A549 (cell line): Measurements from ENCODE around the gene ZNF654. TPM values are rescaled to one million over a fixed set of nuclear protein-coding genes. Genes with fewer than 3 reads are reported as not detected.

Experiments
- ATAC-seq, 2 experiments: fragments of 200-7000 bp in 1 of 2; fragments of >200 bp in 1 of 2; cut with Nextera tagmentation in 1 of 2; cut with Tn5 transposase in 1 of 2; 3 replicates each; pipeline versions ENCODE4 v1.8.0 to v1.9.1; 2018 to 2020; ENCODE audit warnings: mild to moderate bottlenecking in 1 of 2, moderate library complexity in 1 of 2
- CTCF ChIA-PET: fragments of 300-600 bp; sonication (Branson Sonifier 250); formaldehyde crosslinking; extraction: SDS; loops from one replicate; lab custom pipeline; 2021; ENCODE audit warnings: antibody characterized with exemption, inconsistent platforms; lab: Yijun Ruan, JAX
- POLR2A ChIA-PET: fragments of 350-600 bp; formaldehyde crosslinking; extraction: SDS; loops from one replicate; lab custom pipeline; 2021; ENCODE audit warnings: antibody characterized with exemption, inconsistent platforms; lab: Yijun Ruan, JAX
- DNase-seq, 2 experiments: peaks; one replicate each; pipeline versions ENCODE4 v3.0.0 to v3.0.0-alpha.2; 2011 to 2016; ENCODE audit warnings: low read depth in 1 of 2, low spot score in 1 of 2
- FAIRE-seq: peaks from 2 replicates; lab custom pipeline; 2011; peaks lifted over from hg19 to GRCh38; lab: Jason Lieb, UNC
- H3K27ac ChIP-seq, 2 experiments: fragments of >200 bp; sonication (Bioruptor Twin); formaldehyde crosslinking; 3 replicates each; pipeline ENCODE4 v1.5.1; 2016 to 2017
- H3K4me1 ChIP-seq: fragments of >200 bp; sonication (Bioruptor Twin); formaldehyde crosslinking; 3 replicates; pipeline ENCODE4 v1.6.1; 2016
- H3K4me2 ChIP-seq: fragments of >200 bp; sonication (Bioruptor Twin); formaldehyde crosslinking; 3 replicates; pipeline ENCODE4 v1.6.1; 2016
- H3K4me3 ChIP-seq: fragments of >200 bp; sonication (Bioruptor Twin); formaldehyde crosslinking; 3 replicates; pipeline ENCODE4 v1.5.1; 2016
- H3K9me3 ChIP-seq: fragments of >200 bp; sonication (Bioruptor Twin); formaldehyde crosslinking; 3 replicates; pipeline ENCODE4 v1.6.1; 2016
- BCL3 ChIP-seq: fragments of >200 bp; sonication (Bioruptor Twin); formaldehyde crosslinking; IDR thresholded peaks from 3 replicates; pipeline ENCODE4 v1.6.1; 2016
- CHD2 ChIP-seq: fragments of 150-350 bp; IDR thresholded peaks from 2 replicates; pipeline ENCODE4 v1.6.1; 2014; ENCODE audit warnings: low read length; ENCODE audit not compliant: partially characterized antibody
- EP300 ChIP-seq, 2 experiments: fragments of >200 bp; sonication (Bioruptor Twin); formaldehyde crosslinking; IDR thresholded peaks; 2 replicates in 1 of 2; 3 replicates in 1 of 2; pipeline ENCODE4 v1.6.1; 2016 to 2017
- ESRRA ChIP-seq: fragments of 150-350 bp; IDR thresholded peaks from 2 replicates; pipeline ENCODE4 v1.6.1; 2014; ENCODE audit warnings: mild to moderate bottlenecking, low read length, borderline replicate concordance
- FOSB ChIP-seq: fragments of 250-450 bp; sonication (Bioruptor Pico); IDR thresholded peaks from 2 replicates; pipeline ENCODE4 v1.5.0; 2020; ENCODE audit warnings: mild to moderate bottlenecking, moderate library complexity
- FOSL2 ChIP-seq, 2 experiments: fragments of 450-650 bp in 1 of 2; fragments of >200 bp in 1 of 2; sonication (Bioruptor Twin) in 1 of 2; formaldehyde crosslinking; IDR thresholded peaks; 2 replicates each; pipeline versions ENCODE4 v1.5.0 to v1.6.1; 2016 to 2020; ENCODE audit warnings: mild to moderate bottlenecking in 1 of 2, moderate library complexity in 1 of 2
- GATA3 ChIP-seq: IDR thresholded peaks from 2 replicates; pipeline ENCODE4 v1.6.1; 2012; ENCODE audit warnings: borderline replicate concordance
- HOXB13 ChIP-seq: fragments of 250-450 bp; sonication (Bioruptor Pico); IDR thresholded peaks from 2 replicates; pipeline ENCODE4 v1.5.0; 2020; ENCODE audit warnings: low read depth, mild to moderate bottlenecking, moderate library complexity
- HOXB5 ChIP-seq: fragments of 250-450 bp; sonication (Bioruptor Pico); IDR thresholded peaks from 2 replicates; pipeline ENCODE4 v1.5.0; 2020; ENCODE audit warnings: mild to moderate bottlenecking, moderate library complexity
- JUN ChIP-seq, 2 experiments: fragments of >200 bp; sonication (Bioruptor Twin); formaldehyde crosslinking; IDR thresholded peaks; 2 replicates in 1 of 2; 3 replicates in 1 of 2; pipeline ENCODE4 v1.6.1; 2016 to 2017
- KDM1A ChIP-seq: fragments of 200-600 bp; sonication (generic); IDR thresholded peaks from 2 replicates; pipeline ENCODE4 v1.6.1; 2016; ENCODE audit warnings: low read depth, mild to moderate bottlenecking
- MYC ChIP-seq: IDR thresholded peaks from 2 replicates; pipeline ENCODE4 v1.6.1; 2012; ENCODE audit warnings: mild to moderate bottlenecking, inconsistent platforms, low read length, improper control_type of control experiment, borderline replicate concordance
- NPAS2 ChIP-seq: fragments of 250-450 bp; sonication (Bioruptor Pico); IDR thresholded peaks from 2 replicates; pipeline ENCODE4 v1.8.0; 2022; ENCODE audit warnings: mild to moderate bottlenecking, moderate library complexity, borderline replicate concordance
- NR3C1 ChIP-seq: fragments of >200 bp; sonication (Bioruptor Twin); formaldehyde crosslinking; IDR thresholded peaks from 3 replicates; pipeline ENCODE4 v1.6.1; 2017
- RARB ChIP-seq: fragments of 250-450 bp; sonication (Bioruptor Pico); IDR thresholded peaks from 2 replicates; pipeline ENCODE4 v1.8.0; 2021; ENCODE audit warnings: mild to moderate bottlenecking, moderate library complexity
- REST ChIP-seq: fragments of 200-600 bp; sonication (generic); IDR thresholded peaks from 2 replicates; pipeline ENCODE4 v1.6.1; 2016; ENCODE audit warnings: antibody characterized with exemption, mild to moderate bottlenecking, moderate library complexity
- RFX5 ChIP-seq: fragments of 450-650 bp; IDR thresholded peaks from 2 replicates; pipeline ENCODE4 v1.7.1; 2014; ENCODE audit warnings: antibody characterized with exemption, mild to moderate bottlenecking, moderate library complexity
- RNF2 ChIP-seq: fragments of 200-600 bp; sonication (generic); IDR thresholded peaks from 2 replicates; pipeline ENCODE4 v1.6.1; 2016; ENCODE audit warnings: low read depth, mild to moderate bottlenecking, antibody characterized with exemption, moderate library complexity, borderline replicate concordance
- SMC3 ChIP-seq: fragments of >200 bp; sonication (Bioruptor Twin); formaldehyde crosslinking; IDR thresholded peaks from 3 replicates; pipeline ENCODE4 v1.6.1; 2018; ENCODE audit warnings: inconsistent platforms
- SREBF2 ChIP-seq: fragments of 450-650 bp; IDR thresholded peaks from 2 replicates; pipeline ENCODE4 v1.6.1; 2014; ENCODE audit warnings: mild to moderate bottlenecking, moderate library complexity
- TFCP2L1 ChIP-seq: fragments of 250-450 bp; sonication (Bioruptor Pico); IDR thresholded peaks from 2 replicates; pipeline ENCODE4 v1.5.0; 2021; ENCODE audit warnings: mild to moderate bottlenecking
- ZC3H11A ChIP-seq: fragments of 450-650 bp; IDR thresholded peaks from 2 replicates; pipeline ENCODE4 v1.6.1; 2014; ENCODE audit warnings: antibody characterized with exemption, mild to moderate bottlenecking
- ZSCAN20 ChIP-seq: fragments of 250-450 bp; sonication (Bioruptor Pico); IDR thresholded peaks from 2 replicates; pipeline ENCODE4 v1.8.0; 2022; ENCODE audit warnings: mild to moderate bottlenecking, moderate library complexity
- WGBS: methylation state at CpG from one replicate; pipeline ENCODE4 v1.1.6; 2017; ENCODE audit errors: missing lambda C conversion rate; 5-methylcytosine and 5-hydroxymethylcytosine counted together
- polyA plus RNA-seq, 4 experiments: library from polyadenylated mRNA; depleted of rRNA in 3 of 4; stranded (reverse); fragments of >200 nt; fragmentation: RNase III in 1 of 4; extraction: RNeasy Plus Mini Kit Qiagen cat#74134 plus additional on column Dnase treatment in 1 of 4; gene quantifications; 2 replicates in 3 of 4; 3 replicates in 1 of 4; pipeline ENCODE4 v1.2.3, GENCODE V29; 2011 to 2017
- TF ChIP-seq, protein P1 (sequence below): IDR thresholded peaks from 2 replicates; pipeline ENCODE4 v1.6.1; 2012
- TF ChIP-seq, protein P2 (sequence below): fragments of >200 bp; sonication (Bioruptor Twin); formaldehyde crosslinking; IDR thresholded peaks from 2 replicates; pipeline ENCODE4 v1.6.1; 2016
- TF ChIP-seq, protein P3 (sequence below): fragments of 150-350 bp; IDR thresholded peaks from 2 replicates; pipeline ENCODE4 v1.6.1; 2014; ENCODE audit warnings: low read depth, mild to moderate bottlenecking, low read length
- TF ChIP-seq, protein P4 (sequence below): fragments of >200 bp; sonication (Bioruptor Twin); formaldehyde crosslinking; IDR thresholded peaks from 3 replicates; pipeline ENCODE4 v1.5.1; 2016

The ZNF654 gene
- polyA plus RNA-seq, 2 of the 4 experiments (the other 2 are of a cell fraction) = 3.2 to 4.4 TPM

DNA sequence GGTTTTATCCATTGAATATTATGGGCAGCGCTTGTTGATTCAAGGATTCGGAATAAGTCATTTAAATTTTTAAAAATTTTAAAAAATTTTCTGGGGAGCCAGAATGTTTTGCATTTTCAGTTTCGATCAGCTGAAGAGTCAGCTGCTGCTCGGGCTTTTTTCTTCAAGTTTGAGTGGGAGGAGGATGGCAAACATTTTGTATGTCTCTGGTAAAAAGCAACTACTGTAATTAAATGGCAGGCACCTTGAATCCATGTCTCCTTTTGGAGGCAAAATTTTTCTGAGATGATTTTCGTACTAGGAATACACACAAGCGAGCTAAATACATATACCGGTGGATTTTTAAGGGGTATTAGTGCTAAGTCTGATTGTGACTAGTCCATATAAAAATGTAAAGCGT is 91.3 kb downstream of the ZNF654 start:
- H3K4me2 ChIP-seq = peak overlapping the region; percentile 81
- H3K27ac ChIP-seq = peak overlapping the region; percentile 91 to 96
- WGBS = under 1% methylated on average over 8 of the region's 8 CpGs
- FAIRE-seq (no peak), ATAC-seq (no peak), DNase-seq (no peak)
- ChIA-PET POLR2A (interaction anchor here (1.8 kb wide), 1 partner anchor 92 kb away, joined by 5 read pairs; the partner anchor contains the start of gene CGGBP1), CTCF (interaction anchor here (0.9 to 1.8 kb wide), 2 partner anchors 37 kb away, joined by 3 to 7 read pairs; no protein-coding TSS in a partner anchor)
- H3K4me1 ChIP-seq = peaks cover 14% of the 10 kb centered on the region; the same call in 2 of the 3 replicates
- TF ChIP-seq HOXB5 (no peak), MYC (no peak), ZSCAN20 (no peak), TFCP2L1 (CRISPR knock-in tag) (no peak), FOSB (CRISPR knock-in tag) (no peak), GATA3 (no peak), NR3C1 (no peak), ZC3H11A (no peak), RNF2 (no peak), FOSL2 (IDR thresholded peaks at IDR 0.05) (no peak), FOSL2 (CRISPR knock-in tag; IDR thresholded peaks at IDR 0.05) (no peak), KDM1A (no peak)
- TF ChIP-seq, protein P1, sequence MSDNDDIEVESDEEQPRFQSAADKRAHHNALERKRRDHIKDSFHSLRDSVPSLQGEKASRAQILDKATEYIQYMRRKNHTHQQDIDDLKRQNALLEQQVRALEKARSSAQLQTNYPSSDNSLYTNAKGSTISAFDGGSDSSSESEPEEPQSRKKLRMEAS = no peak
- H3K4me3 ChIP-seq = peak overlapping the region; percentile 68
- no peaks in the 10 kb centered on the region for H3K9me3 ChIP-seq

DNA sequence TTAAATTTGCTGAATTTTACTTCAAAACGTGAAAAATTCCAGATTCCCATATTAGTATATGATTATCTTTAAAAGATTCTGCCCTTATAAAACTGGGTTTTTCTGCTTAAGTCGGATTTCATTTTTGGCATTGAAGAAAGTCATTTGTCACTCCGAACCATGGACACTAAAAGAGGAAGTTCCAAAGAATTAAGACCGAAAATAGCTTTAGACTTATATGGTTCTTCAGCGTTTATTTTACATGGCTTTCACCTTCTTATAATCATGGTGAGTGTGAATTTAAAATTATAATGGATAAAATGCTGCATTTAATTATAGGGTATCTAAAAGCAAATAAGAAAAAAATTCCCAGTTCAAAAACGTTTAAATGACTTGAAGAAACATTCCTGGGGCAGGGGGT is 91.8 kb downstream of the ZNF654 start:
- peak overlapping the region; percentile 68 for H3K4me3 ChIP-seq
- H3K9me3 ChIP-seq = no peaks in the 10 kb centered on the region
- FAIRE-seq (no peak), ATAC-seq (no peak), DNase-seq (no peak)
- peak overlapping the region; percentile 91 to 96 for H3K27ac ChIP-seq
- no peak for TF ChIP-seq BCL3
- TF ChIP-seq EP300 (IDR thresholded peaks at IDR 0.05) = no peak
- no peak for TF ChIP-seq CHD2
- no peak for TF ChIP-seq HOXB13 (CRISPR knock-in tag)
- no peak for TF ChIP-seq RFX5
- CTCF ChIA-PET = interaction anchor here (0.9 kb wide), 1 partner anchor 38 kb away, joined by 3 read pairs; no protein-coding TSS in a partner anchor
- POLR2A ChIA-PET = interaction anchor here (1.8 kb wide), 1 partner anchor 92 kb away, joined by 5 read pairs; the partner anchor contains the start of gene CGGBP1
- peaks cover 14% of the 10 kb centered on the region; the same call in 2 of the 3 replicates for H3K4me1 ChIP-seq
- WGBS = 3% methylated on average over 6 of the region's 6 CpGs
- H3K4me2 ChIP-seq = peak overlapping the region; percentile 81

DNA sequence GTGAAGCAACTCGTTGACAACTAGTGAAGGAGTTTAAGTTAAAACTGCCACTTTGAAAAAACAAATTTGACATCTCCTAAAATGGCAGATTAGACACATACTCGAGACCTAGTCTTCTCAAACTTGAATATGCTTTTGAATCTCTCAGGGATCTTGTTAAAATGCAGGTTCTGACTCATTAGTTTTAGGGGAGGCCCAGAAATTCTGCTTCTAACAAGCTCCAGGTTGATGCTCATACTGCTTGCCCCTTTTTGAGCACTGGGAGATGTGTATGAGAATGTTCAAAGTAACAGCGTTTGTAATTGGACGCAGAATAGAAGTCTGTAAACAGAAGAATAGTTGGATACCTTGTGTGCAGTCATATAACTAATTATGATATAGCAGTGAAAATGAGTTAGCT is 92.3 kb downstream of the ZNF654 start:
- ChIA-PET CTCF (interaction anchor here (0.9 kb wide), 1 partner anchor 38 kb away, joined by 3 read pairs; no protein-coding TSS in a partner anchor), POLR2A (interaction anchor here (1.8 kb wide), 1 partner anchor 93 kb away, joined by 5 read pairs; the partner anchor contains the start of gene CGGBP1)
- no peaks in the 10 kb centered on the region for H3K9me3 ChIP-seq
- peak overlapping the region; percentile 68 for H3K4me3 ChIP-seq
- peaks cover 14% of the 10 kb centered on the region; the same call in 2 of the 3 replicates for H3K4me1 ChIP-seq
- peak overlapping the region in 1 of 2 experiments; percentile 91; a peak in 1 of 6 replicates for H3K27ac ChIP-seq
- DNase-seq = no peak
- FAIRE-seq = no peak
- WGBS = 57% methylated on average over 4 of the region's 4 CpGs
- ATAC-seq = no peak
- H3K4me2 ChIP-seq = peak overlapping the region; percentile 81
- TF ChIP-seq REST = no peak
- TF ChIP-seq, protein P2, sequence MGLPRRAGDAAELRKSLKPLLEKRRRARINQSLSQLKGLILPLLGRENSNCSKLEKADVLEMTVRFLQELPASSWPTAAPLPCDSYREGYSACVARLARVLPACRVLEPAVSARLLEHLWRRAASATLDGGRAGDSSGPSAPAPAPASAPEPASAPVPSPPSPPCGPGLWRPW = no peak
- TF ChIP-seq, protein P3, sequence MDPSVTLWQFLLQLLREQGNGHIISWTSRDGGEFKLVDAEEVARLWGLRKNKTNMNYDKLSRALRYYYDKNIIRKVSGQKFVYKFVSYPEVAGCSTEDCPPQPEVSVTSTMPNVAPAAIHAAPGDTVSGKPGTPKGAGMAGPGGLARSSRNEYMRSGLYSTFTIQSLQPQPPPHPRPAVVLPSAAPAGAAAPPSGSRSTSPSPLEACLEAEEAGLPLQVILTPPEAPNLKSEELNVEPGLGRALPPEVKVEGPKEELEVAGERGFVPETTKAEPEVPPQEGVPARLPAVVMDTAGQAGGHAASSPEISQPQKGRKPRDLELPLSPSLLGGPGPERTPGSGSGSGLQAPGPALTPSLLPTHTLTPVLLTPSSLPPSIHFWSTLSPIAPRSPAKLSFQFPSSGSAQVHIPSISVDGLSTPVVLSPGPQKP = no peak
- no peak for TF ChIP-seq JUN (IDR thresholded peaks at IDR 0.05)
- no peak for TF ChIP-seq ESRRA
- no peak for TF ChIP-seq SMC3
- TF ChIP-seq RARB (CRISPR knock-in tag) = no peak
- TF ChIP-seq, protein P4, sequence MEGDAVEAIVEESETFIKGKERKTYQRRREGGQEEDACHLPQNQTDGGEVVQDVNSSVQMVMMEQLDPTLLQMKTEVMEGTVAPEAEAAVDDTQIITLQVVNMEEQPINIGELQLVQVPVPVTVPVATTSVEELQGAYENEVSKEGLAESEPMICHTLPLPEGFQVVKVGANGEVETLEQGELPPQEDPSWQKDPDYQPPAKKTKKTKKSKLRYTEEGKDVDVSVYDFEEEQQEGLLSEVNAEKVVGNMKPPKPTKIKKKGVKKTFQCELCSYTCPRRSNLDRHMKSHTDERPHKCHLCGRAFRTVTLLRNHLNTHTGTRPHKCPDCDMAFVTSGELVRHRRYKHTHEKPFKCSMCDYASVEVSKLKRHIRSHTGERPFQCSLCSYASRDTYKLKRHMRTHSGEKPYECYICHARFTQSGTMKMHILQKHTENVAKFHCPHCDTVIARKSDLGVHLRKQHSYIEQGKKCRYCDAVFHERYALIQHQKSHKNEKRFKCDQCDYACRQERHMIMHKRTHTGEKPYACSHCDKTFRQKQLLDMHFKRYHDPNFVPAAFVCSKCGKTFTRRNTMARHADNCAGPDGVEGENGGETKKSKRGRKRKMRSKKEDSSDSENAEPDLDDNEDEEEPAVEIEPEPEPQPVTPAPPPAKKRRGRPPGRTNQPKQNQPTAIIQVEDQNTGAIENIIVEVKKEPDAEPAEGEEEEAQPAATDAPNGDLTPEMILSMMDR = no peak
- TF ChIP-seq SREBF2 = no peak
- TF ChIP-seq NPAS2 (CRISPR knock-in tag) = no peak
